ENCODE results near the gene CGNL1. TPM values are rescaled to one million over a fixed set of nuclear protein-coding genes. Genes with fewer than 3 reads are reported as not detected.

CGNL1 gene
- polyA plus RNA-seq, 1 of the 3 experiments (the other 2 are of a cell fraction) = 0.23 TPM

DNA sequence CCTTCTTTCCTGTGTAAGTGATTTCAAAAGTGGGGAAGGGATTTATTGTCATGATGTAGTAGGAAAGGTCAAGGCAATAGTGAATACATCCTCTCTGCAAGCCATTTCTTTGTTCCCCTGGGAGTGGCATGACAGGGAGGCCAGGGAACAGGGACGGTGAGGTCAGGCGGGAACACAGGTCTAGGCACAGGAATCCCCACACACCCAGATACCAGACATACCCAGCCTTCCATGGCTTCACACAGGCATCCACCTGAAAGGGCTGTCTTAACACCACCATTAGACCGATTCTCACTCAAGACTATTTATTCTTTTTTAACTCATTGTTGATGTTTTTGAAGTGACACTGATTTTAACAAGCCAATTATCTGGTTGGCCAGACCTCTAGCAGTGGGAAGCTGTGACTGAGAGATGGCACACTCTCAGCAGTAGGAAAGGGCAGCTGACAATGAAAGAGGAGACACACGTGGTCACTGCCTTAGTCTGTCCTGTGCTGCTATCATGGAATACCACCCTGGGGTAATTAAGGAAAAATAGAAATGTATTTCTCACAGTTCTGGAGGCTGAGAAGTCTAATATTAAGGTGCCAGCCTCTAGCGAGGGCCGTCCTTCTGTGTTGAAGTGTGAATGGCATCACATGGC, 140.8 kb downstream of the CGNL1 start:
- Histone ChIP-seq H3K4me2 (no peak overlapping the region), H3F3A (replicated peaks; ENCODE audit: insufficient read depth) (no peaks in the 10 kb centered on the region), H3K27ac (ENCODE audit: low read depth in 2 of 2, low read length in 1 of 2) (no peak overlapping the region), H3K79me2 (ENCODE audit: insufficient read depth) (no peaks in the 10 kb centered on the region), H4K20me1 (ENCODE audit: insufficient read depth) (no peaks in the 10 kb centered on the region), H3K9me3 (no peaks in the 10 kb centered on the region), H3K4me3 (ENCODE audit: low read depth in 2 of 2, low read length in 1 of 2) (no peak overlapping the region), H3K9me2 (no peaks in the 10 kb centered on the region), H3K27me3 (ENCODE audit: insufficient read depth) (no peaks in the 10 kb centered on the region), H3K36me3 (replicated peaks in 1 of 2; ENCODE audit: control insufficient read depth in 1 of 2, insufficient read depth in 2 of 2, low read length in 1 of 2) (no peaks in the 10 kb centered on the region), H3K4me1 (ENCODE audit: control insufficient read depth in 1 of 2, insufficient read depth in 2 of 2, low read depth in 1 of 2, low read length in 1 of 2) (peaks cover 0 to 4% of the 10 kb centered on the region in 2 experiments; a peak in 1 of 4 replicates), H3K9ac (no peak overlapping the region), H2AFZ (ENCODE audit: low read depth) (no peak overlapping the region)
- ChIA-PET CTCF (interaction anchor here (3.0 to 5.0 kb wide), 3 partner anchors 12 to 177 kb away, joined by 12 to 35 read pairs (median 16); no protein-coding TSS in a partner anchor), POLR2A (no interaction called here)
- DNase-seq = no peak
- no peak for TF ChIP-seq GABPA (IDR thresholded peaks at IDR 0.05; ENCODE audit: low read depth)
- TF ChIP-seq, protein P1, sequence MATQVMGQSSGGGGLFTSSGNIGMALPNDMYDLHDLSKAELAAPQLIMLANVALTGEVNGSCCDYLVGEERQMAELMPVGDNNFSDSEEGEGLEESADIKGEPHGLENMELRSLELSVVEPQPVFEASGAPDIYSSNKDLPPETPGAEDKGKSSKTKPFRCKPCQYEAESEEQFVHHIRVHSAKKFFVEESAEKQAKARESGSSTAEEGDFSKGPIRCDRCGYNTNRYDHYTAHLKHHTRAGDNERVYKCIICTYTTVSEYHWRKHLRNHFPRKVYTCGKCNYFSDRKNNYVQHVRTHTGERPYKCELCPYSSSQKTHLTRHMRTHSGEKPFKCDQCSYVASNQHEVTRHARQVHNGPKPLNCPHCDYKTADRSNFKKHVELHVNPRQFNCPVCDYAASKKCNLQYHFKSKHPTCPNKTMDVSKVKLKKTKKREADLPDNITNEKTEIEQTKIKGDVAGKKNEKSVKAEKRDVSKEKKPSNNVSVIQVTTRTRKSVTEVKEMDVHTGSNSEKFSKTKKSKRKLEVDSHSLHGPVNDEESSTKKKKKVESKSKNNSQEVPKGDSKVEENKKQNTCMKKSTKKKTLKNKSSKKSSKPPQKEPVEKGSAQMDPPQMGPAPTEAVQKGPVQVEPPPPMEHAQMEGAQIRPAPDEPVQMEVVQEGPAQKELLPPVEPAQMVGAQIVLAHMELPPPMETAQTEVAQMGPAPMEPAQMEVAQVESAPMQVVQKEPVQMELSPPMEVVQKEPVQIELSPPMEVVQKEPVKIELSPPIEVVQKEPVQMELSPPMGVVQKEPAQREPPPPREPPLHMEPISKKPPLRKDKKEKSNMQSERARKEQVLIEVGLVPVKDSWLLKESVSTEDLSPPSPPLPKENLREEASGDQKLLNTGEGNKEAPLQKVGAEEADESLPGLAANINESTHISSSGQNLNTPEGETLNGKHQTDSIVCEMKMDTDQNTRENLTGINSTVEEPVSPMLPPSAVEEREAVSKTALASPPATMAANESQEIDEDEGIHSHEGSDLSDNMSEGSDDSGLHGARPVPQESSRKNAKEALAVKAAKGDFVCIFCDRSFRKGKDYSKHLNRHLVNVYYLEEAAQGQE (IDR thresholded peaks at IDR 0.05; ENCODE audit: low read depth, low read length) = no peak
- no peak for TF ChIP-seq EZH2phosphoT487 (IDR thresholded peaks at IDR 0.05; ENCODE audit: borderline replicate concordance, low read depth)
- no peak for TF ChIP-seq MXI1 (IDR thresholded peaks at IDR 0.05; ENCODE audit: low read depth, low read length)
- no peak for TF ChIP-seq FOXJ3 (CRISPR knock-in tag; IDR thresholded peaks at IDR 0.05)
- no peak for TF ChIP-seq RFX5 (IDR thresholded peaks at IDR 0.05; ENCODE audit: low read length)
- TF ChIP-seq TEAD4 (IDR thresholded peaks at IDR 0.05; ENCODE audit: borderline replicate concordance, insufficient read depth) = no peak
- TF ChIP-seq CHD2 (IDR thresholded peaks at IDR 0.05; ENCODE audit: low read length, partially characterized antibody) = no peak
- no peak for TF ChIP-seq RXRA (IDR thresholded peaks at IDR 0.05; ENCODE audit: borderline replicate concordance, low read depth)
- TF ChIP-seq, protein P2, sequence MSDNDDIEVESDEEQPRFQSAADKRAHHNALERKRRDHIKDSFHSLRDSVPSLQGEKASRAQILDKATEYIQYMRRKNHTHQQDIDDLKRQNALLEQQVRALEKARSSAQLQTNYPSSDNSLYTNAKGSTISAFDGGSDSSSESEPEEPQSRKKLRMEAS (IDR thresholded peaks at IDR 0.05; ENCODE audit: low read depth) = no peak
- no peak for TF ChIP-seq YY1 (IDR thresholded peaks at IDR 0.05; ENCODE audit: low read depth)
- TF ChIP-seq, protein P3, sequence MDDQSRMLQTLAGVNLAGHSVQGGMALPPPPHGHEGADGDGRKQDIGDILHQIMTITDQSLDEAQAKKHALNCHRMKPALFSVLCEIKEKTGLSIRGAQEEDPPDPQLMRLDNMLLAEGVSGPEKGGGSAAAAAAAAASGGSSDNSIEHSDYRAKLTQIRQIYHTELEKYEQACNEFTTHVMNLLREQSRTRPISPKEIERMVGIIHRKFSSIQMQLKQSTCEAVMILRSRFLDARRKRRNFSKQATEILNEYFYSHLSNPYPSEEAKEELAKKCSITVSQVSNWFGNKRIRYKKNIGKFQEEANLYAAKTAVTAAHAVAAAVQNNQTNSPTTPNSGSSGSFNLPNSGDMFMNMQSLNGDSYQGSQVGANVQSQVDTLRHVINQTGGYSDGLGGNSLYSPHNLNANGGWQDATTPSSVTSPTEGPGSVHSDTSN (IDR thresholded peaks at IDR 0.05) = no peak
- TF ChIP-seq JUND (IDR thresholded peaks at IDR 0.05) = no peak
- TF ChIP-seq TAF1 (IDR thresholded peaks at IDR 0.05; ENCODE audit: borderline replicate concordance, low read depth, low read length) = no peak
- TF ChIP-seq, protein P4, sequence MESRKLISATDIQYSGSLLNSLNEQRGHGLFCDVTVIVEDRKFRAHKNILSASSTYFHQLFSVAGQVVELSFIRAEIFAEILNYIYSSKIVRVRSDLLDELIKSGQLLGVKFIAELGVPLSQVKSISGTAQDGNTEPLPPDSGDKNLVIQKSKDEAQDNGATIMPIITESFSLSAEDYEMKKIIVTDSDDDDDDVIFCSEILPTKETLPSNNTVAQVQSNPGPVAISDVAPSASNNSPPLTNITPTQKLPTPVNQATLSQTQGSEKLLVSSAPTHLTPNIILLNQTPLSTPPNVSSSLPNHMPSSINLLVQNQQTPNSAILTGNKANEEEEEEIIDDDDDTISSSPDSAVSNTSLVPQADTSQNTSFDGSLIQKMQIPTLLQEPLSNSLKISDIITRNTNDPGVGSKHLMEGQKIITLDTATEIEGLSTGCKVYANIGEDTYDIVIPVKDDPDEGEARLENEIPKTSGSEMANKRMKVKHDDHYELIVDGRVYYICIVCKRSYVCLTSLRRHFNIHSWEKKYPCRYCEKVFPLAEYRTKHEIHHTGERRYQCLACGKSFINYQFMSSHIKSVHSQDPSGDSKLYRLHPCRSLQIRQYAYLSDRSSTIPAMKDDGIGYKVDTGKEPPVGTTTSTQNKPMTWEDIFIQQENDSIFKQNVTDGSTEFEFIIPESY (IDR thresholded peaks at IDR 0.05; ENCODE audit: borderline replicate concordance, low read depth) = no peak
- TF ChIP-seq RCOR1 (IDR thresholded peaks at IDR 0.05; ENCODE audit: low read length) = no peak
- WGBS (ENCODE audit: low lambda C conversion rate) = 79% methylated on average over 6 of the region's 6 CpGs
